DOHH2 (cell line): Measurements from ENCODE around the gene CCDC61.

Experiments used
- H3F3A ChIP-seq: fragments of 200-600 bp; sonication (generic), shearing (Covaris generic); 2 replicates; pipeline ENCODE4 v1.6.0; 2016; ENCODE audit warnings: antibody characterized with exemption, mild to moderate bottlenecking; ENCODE audit not compliant: control insufficient read depth, insufficient read depth
- H3K27ac ChIP-seq: fragments of 200-600 bp; sonication (generic); 2 replicates; pipeline ENCODE4 v1.5.1; 2014; ENCODE audit warnings: low read depth, mild to moderate bottlenecking, low read length, moderate library complexity
- H3K27me3 ChIP-seq: fragments of 200-600 bp; sonication (generic); 2 replicates; pipeline ENCODE4 v1.6.1; 2014; ENCODE audit warnings: mild to moderate bottlenecking, low read length, mixed read lengths; ENCODE audit not compliant: control insufficient read depth
- H3K36me3 ChIP-seq: fragments of 200-600 bp; sonication (generic); 2 replicates; pipeline ENCODE4 v1.6.1; 2014; ENCODE audit warnings: mild to moderate bottlenecking, low read length, moderate library complexity, mixed read lengths; ENCODE audit not compliant: control insufficient read depth
- H3K4me1 ChIP-seq: fragments of 200-600 bp; sonication (generic); 2 replicates; pipeline ENCODE4 v1.6.1; 2014; ENCODE audit warnings: mild to moderate bottlenecking, low read length, mixed read lengths; ENCODE audit not compliant: control insufficient read depth
- H3K4me2 ChIP-seq: fragments of 200-600 bp; sonication (generic); 2 replicates; pipeline ENCODE4 v1.6.0; 2014; ENCODE audit warnings: mild to moderate bottlenecking, low read length, moderate library complexity
- H3K4me3 ChIP-seq: fragments of 200-600 bp; sonication (generic); 2 replicates; pipeline ENCODE4 v1.5.1; 2014; ENCODE audit warnings: mild to moderate bottlenecking, low read length, mixed read lengths
- H3K79me2 ChIP-seq: fragments of 200-600 bp; sonication (generic); 2 replicates; pipeline ENCODE4 v1.6.1; 2014; ENCODE audit warnings: mild to moderate bottlenecking, low read length, mixed read lengths; ENCODE audit not compliant: control insufficient read depth
- H3K9me2 ChIP-seq: fragments of 200-600 bp; sonication (generic); replicated peaks from 2 replicates; pipeline ENCODE4 v1.6.1; 2014; ENCODE audit warnings: mild to moderate bottlenecking, low read length, mixed read lengths; ENCODE audit not compliant: control insufficient read depth
- H3K9me3 ChIP-seq: fragments of 200-600 bp; sonication (generic); 2 replicates; pipeline ENCODE4 v1.6.1; 2014; ENCODE audit warnings: antibody characterized with exemption, low read length, mixed read lengths; ENCODE audit not compliant: control insufficient read depth, insufficient read depth
- H4K20me1 ChIP-seq: fragments of 200-600 bp; sonication (generic); 2 replicates; pipeline ENCODE4 v1.6.0; 2014; ENCODE audit warnings: low read depth, mild to moderate bottlenecking, antibody characterized with exemption, low read length, moderate library complexity; ENCODE audit not compliant: control insufficient read depth, insufficient read depth
- CTCF ChIP-seq: fragments of 200-600 bp; sonication (generic); IDR thresholded peaks from one replicate; pipeline ENCODE4 v1.5.1; 2014; ENCODE audit warnings: antibody characterized with exemption, mild to moderate bottlenecking, low read depth, low read length; ENCODE audit not compliant: poor library complexity, severe bottlenecking
- EZH2phosphoT487 ChIP-seq: fragments of 200-600 bp; sonication (generic); IDR thresholded peaks from 2 replicates; pipeline ENCODE4 v1.6.1; 2017; ENCODE audit warnings: borderline replicate concordance, mild to moderate bottlenecking, antibody characterized with exemption, low read length, moderate library complexity, mixed read lengths

The CCDC61 gene

GRCh38 chr19:46033401-46033800, 38.1 kb downstream of the CCDC61 start:
- H3K4me2 ChIP-seq = no peak overlapping the region

GRCh38 chr19:46035546-46035945, 40.3 kb downstream of the CCDC61 start:
- Histone ChIP-seq H3K9me3 (peaks cover 12% of the 10 kb centered on the region; the same call in 1 of the 2 replicates), H3K27ac (no peak overlapping the region), H3K4me3 (no peak overlapping the region), H3K4me2 (no peak overlapping the region), H3K27me3 (peaks cover 5% of the 10 kb centered on the region; the same call in 1 of the 2 replicates), H3K36me3 (no peaks in the 10 kb centered on the region), H3K79me2 (no peaks in the 10 kb centered on the region), H4K20me1 (no peaks in the 10 kb centered on the region), H3K4me1 (no peaks in the 10 kb centered on the region), H3F3A (no peaks in the 10 kb centered on the region), H3K9me2 (no peaks in the 10 kb centered on the region)
- TF ChIP-seq EZH2phosphoT487 (no peak), CTCF (no peak)

More at GRCh38 chr19:46033401-46033800, 38.1 kb downstream of the CCDC61 start:
- no peaks in the 10 kb centered on the region for H3K27me3 ChIP-seq
- no peaks in the 10 kb centered on the region for H3F3A ChIP-seq
- H3K79me2 ChIP-seq = no peaks in the 10 kb centered on the region
- H3K36me3 ChIP-seq = no peaks in the 10 kb centered on the region
- TF ChIP-seq EZH2phosphoT487 (no peak), CTCF (no peak)
- no peaks in the 10 kb centered on the region for H4K20me1 ChIP-seq
- peaks cover 8% of the 10 kb centered on the region for H3K4me1 ChIP-seq
- H3K9me2 ChIP-seq = no peaks in the 10 kb centered on the region
- no peak overlapping the region for H3K27ac ChIP-seq
- no peak overlapping the region for H3K4me3 ChIP-seq
- H3K9me3 ChIP-seq = peaks cover 12% of the 10 kb centered on the region; the same call in 1 of the 2 replicates

- H3K9me3 ChIP-seq = peaks cover 12% of the 10 kb centered on the region; the same call in 1 of the 2 replicates
- H3K4me2 ChIP-seq = no peak overlapping the region
- peaks cover 12% of the 10 kb centered on the region for H3K27me3 ChIP-seq
- H3K79me2 ChIP-seq = no peaks in the 10 kb centered on the region
- no peaks in the 10 kb centered on the region for H4K20me1 ChIP-seq
- no peak overlapping the region for H3K27ac ChIP-seq
- TF ChIP-seq CTCF (no peak), EZH2phosphoT487 (no peak)
- H3K4me3 ChIP-seq = no peak overlapping the region
- H3F3A ChIP-seq = no peaks in the 10 kb centered on the region
- no peaks in the 10 kb centered on the region for H3K4me1 ChIP-seq
- no peaks in the 10 kb centered on the region for H3K36me3 ChIP-seq
- H3K9me2 ChIP-seq = no peaks in the 10 kb centered on the region
Measured at GRCh38 chr19:46035986-46036743, 40.9 kb downstream of the CCDC61 start.
